ENCODE data around the gene COPS8.

DNA sequence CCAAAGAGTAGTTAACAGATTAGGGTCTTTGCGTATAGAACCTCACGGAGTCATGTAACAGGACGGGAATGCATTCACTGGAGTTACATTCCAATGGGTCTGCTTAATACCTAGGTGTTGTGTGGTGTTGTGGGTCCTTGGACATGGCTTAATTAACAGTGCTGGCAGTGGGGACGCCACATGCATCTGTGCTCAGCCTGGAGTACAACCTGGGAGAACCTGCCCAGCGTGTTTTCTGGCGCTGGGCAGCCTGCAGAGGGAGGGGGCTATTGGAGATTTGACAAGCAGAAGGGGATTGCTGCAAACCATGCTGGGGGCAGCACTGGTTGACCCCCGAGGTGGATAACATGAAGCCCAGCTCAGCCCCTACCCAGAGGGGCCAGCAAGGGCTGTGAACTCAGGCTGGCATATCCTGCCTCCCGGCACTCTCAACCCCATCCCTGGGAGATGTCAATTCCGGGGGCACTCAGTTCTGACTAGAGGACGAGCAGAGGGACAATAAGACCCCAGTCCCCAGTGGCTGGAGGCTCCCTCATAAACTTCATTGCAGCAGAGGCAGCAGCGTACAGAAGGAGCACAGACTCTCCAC, 29.3 kb upstream of the COPS8 start:
- TF ChIP-seq POLR2A (IDR thresholded peaks at IDR 0.05) (no peak), POLR2AphosphoS5 (IDR thresholded peaks at IDR 0.05) (no peak), EP300 (IDR thresholded peaks at IDR 0.05) (no peak)
- TF ChIP-seq, protein P1, sequence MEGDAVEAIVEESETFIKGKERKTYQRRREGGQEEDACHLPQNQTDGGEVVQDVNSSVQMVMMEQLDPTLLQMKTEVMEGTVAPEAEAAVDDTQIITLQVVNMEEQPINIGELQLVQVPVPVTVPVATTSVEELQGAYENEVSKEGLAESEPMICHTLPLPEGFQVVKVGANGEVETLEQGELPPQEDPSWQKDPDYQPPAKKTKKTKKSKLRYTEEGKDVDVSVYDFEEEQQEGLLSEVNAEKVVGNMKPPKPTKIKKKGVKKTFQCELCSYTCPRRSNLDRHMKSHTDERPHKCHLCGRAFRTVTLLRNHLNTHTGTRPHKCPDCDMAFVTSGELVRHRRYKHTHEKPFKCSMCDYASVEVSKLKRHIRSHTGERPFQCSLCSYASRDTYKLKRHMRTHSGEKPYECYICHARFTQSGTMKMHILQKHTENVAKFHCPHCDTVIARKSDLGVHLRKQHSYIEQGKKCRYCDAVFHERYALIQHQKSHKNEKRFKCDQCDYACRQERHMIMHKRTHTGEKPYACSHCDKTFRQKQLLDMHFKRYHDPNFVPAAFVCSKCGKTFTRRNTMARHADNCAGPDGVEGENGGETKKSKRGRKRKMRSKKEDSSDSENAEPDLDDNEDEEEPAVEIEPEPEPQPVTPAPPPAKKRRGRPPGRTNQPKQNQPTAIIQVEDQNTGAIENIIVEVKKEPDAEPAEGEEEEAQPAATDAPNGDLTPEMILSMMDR (IDR thresholded peaks at IDR 0.05) = no peak

Data from sigmoid colon (tissue), 4 donors.